BJ (cell line): ENCODE results near the gene CCDC170. TPM values are rescaled to one million over a fixed set of nuclear protein-coding genes. Genes with fewer than 3 reads are reported as not detected.

Experiments used
- CTCF ChIA-PET: fragments of 350-600 bp; formaldehyde crosslinking; extraction: SDS; loops from one replicate; lab custom pipeline; 2021; ENCODE audit warnings: antibody characterized with exemption, inconsistent platforms; lab: Yijun Ruan, JAX
- POLR2A ChIA-PET: fragments of 300-600 bp; sonication (Branson Sonifier 250); formaldehyde crosslinking; extraction: SDS; loops from one replicate; lab custom pipeline; 2021; ENCODE audit warnings: antibody characterized with exemption; lab: Charles Lee
- DNase-seq: peaks from one replicate; pipeline ENCODE4 v3.0.0-alpha.2; 2011; ENCODE audit warnings: low read depth
- H3K27me3 ChIP-seq: 2 replicates; pipeline ENCODE4 v1.6.0; 2011; ENCODE audit warnings: low read length; ENCODE audit not compliant: control insufficient read depth, insufficient read depth
- H3K36me3 ChIP-seq: 2 replicates; pipeline ENCODE4 v1.5.1; 2011; ENCODE audit warnings: low read length; ENCODE audit not compliant: control insufficient read depth, insufficient read depth
- H3K4me3 ChIP-seq: 2 replicates; pipeline ENCODE4 v1.5.1; 2011; ENCODE audit warnings: low read depth, mild to moderate bottlenecking, control low read depth, low read length
- polyA plus RNA-seq: library from polyadenylated mRNA; depleted of rRNA; stranded (reverse); fragments of >200 nt; gene quantifications from 2 replicates; pipeline ENCODE4 v1.2.3, GENCODE V29; 2011
- TF ChIP-seq, protein P1 (sequence below): IDR thresholded peaks from 2 replicates; pipeline ENCODE4 v1.5.1; 2011; ENCODE audit warnings: low read depth, mild to moderate bottlenecking, control low read depth, inconsistent platforms, low read length, moderate library complexity; ENCODE audit not compliant: insufficient read depth

The CCDC170 gene
- polyA plus RNA-seq, 1 experiment = 0.11 TPM

DNA sequence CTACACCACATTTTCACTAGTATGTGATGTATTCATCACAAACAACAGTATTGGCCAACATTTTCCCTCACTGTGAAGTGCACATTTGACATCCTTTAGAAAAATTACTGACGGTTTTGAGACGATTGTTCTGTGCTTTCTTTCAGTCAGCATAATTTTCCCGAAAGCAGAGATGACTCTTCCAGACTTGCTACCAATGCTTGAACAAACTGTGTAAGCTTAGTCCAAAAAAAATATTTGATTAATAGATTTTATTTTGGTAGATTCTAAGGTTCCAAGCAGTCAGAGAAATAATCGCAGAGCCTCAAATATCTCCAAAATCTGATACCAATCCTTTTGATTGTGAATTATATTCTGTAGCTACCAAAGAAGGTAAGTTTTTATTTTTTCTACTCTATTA is 162.6 kb downstream of the CCDC170 start:
- CTCF ChIA-PET = no interaction called here
- Histone ChIP-seq H3K27me3 (no peaks in the 10 kb centered on the region), H3K36me3 (no peaks in the 10 kb centered on the region), H3K4me3 (no peak overlapping the region)
- TF ChIP-seq, protein P1, sequence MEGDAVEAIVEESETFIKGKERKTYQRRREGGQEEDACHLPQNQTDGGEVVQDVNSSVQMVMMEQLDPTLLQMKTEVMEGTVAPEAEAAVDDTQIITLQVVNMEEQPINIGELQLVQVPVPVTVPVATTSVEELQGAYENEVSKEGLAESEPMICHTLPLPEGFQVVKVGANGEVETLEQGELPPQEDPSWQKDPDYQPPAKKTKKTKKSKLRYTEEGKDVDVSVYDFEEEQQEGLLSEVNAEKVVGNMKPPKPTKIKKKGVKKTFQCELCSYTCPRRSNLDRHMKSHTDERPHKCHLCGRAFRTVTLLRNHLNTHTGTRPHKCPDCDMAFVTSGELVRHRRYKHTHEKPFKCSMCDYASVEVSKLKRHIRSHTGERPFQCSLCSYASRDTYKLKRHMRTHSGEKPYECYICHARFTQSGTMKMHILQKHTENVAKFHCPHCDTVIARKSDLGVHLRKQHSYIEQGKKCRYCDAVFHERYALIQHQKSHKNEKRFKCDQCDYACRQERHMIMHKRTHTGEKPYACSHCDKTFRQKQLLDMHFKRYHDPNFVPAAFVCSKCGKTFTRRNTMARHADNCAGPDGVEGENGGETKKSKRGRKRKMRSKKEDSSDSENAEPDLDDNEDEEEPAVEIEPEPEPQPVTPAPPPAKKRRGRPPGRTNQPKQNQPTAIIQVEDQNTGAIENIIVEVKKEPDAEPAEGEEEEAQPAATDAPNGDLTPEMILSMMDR = no peak
- DNase-seq = no peak
- POLR2A ChIA-PET = no interaction called here

DNA sequence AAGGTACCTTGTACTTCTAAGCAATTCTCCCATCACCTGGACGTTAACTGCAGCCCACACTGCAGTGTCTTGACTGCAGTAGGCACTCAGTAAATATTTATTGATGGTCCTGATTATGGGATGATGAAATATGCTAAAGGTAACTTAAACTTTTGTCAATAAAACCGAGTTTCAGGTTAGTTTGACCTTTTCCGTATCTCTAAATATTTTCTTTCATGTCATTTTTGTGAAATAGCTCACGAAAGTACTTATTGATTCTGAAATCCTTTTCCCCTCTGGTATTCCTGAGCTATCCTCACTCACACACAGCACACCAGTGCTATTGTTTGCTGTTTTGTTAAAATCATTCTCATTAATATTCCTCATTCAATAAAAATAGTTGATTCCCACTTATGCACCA is 164.3 kb downstream of the CCDC170 start:
- Histone ChIP-seq H3K4me3 (no peak overlapping the region), H3K36me3 (no peaks in the 10 kb centered on the region), H3K27me3 (no peaks in the 10 kb centered on the region)
- TF ChIP-seq, protein P1 = no peak
- no peak for DNase-seq
- POLR2A ChIA-PET = no interaction called here
- CTCF ChIA-PET = no interaction called here

DNA sequence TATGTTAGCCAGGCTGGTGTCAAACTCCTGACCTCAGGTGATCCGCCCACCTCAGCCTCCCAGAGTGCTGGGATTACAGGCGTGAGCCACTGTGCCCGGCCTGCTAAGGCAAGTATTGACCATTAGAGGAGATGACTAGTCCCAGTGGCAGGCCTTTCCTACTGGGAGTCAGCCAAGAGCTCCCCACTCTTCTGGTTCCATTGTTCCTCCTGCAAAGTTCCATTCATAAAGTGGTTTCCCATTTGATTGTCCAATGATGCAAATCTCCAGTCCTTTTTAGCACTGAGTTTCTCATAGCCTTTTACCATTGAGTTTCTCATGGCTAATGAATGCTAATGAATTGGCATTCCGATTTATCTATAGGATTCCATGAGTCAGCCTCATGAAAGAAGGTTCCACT is 165.4 kb downstream of the CCDC170 start:
- no peak for DNase-seq
- CTCF ChIA-PET = interaction anchor here (0.6 kb wide), 1 partner anchor 11 kb away, joined by 4 read pairs; no protein-coding TSS in a partner anchor
- no peaks in the 10 kb centered on the region for H3K27me3 ChIP-seq
- H3K36me3 ChIP-seq = no peaks in the 10 kb centered on the region
- TF ChIP-seq, protein P1 = no peak
- H3K4me3 ChIP-seq = no peak overlapping the region
- POLR2A ChIA-PET = no interaction called here

DNA sequence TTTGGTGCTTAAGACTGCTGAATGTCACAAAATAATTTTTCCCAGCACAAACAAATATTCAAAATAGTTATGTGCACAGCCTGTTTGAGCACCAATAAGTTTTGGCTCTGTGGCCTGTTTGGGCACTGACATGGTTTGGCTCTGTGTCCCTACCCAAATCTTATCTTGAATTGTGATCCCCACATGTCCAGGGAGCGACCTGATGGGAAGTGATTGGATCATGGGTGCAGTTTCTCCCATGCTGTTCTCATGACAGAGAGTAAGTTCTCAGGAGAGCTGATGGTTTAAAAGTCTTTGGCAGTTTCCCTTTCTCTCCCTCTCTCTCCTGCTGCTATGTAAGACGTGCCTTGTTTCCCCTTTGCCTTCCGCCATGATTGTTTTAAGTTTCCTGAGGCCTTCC is 167.7 kb downstream of the CCDC170 start:
- ChIA-PET POLR2A (no interaction called here), CTCF (interaction anchor here (1.3 kb wide), 1 partner anchor 14 kb away, joined by 3 read pairs; no protein-coding TSS in a partner anchor)
- no peaks in the 10 kb centered on the region; the same call in 1 of the 2 replicates for H3K27me3 ChIP-seq

DNA sequence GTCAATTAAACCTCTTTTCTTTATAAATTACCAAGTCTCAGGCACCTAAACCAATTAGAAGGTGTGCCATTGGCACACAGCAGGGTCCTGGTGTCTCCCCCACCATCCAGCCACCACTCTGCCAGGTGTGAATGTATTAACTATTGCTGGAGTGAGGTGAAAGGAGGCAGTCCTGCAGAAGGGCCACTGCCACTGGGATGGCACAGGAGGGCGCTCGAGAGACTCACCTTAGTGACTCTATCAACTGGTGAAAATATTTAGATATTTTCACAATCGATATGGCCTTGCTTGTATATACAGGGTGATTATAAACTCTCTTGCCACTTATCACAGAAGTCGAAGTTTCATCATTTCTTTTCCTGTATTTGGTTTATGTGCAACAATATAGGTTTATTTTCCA is 168.1 kb downstream of the CCDC170 start:
- POLR2A ChIA-PET = no interaction called here
- TF ChIP-seq, protein P1 = 0 out of 2 replicates have a peak, but pooled peaks have one; percentile 5
- no peaks in the 10 kb centered on the region for H3K36me3 ChIP-seq
- DNase-seq = no peak
- no peaks in the 10 kb centered on the region; the same call in 1 of the 2 replicates for H3K27me3 ChIP-seq
- no peak overlapping the region for H3K4me3 ChIP-seq
- CTCF ChIA-PET = no interaction called here

More for the DNA sequence above, 167.7 kb downstream of the CCDC170 start:
- TF ChIP-seq, protein P1 = no peak
- Histone ChIP-seq H3K4me3 (no peak overlapping the region), H3K36me3 (no peaks in the 10 kb centered on the region)
- no peak for DNase-seq
